ENCODE data around the gene HIVEP2. TPM values are rescaled to one million over a fixed set of nuclear protein-coding genes. Genes with fewer than 3 reads are reported as not detected.

HIVEP2 gene
- polyA plus RNA-seq, 3 donors from 2014 or later: 0.13 to 4.6 (median 1.5) TPM

DNA sequence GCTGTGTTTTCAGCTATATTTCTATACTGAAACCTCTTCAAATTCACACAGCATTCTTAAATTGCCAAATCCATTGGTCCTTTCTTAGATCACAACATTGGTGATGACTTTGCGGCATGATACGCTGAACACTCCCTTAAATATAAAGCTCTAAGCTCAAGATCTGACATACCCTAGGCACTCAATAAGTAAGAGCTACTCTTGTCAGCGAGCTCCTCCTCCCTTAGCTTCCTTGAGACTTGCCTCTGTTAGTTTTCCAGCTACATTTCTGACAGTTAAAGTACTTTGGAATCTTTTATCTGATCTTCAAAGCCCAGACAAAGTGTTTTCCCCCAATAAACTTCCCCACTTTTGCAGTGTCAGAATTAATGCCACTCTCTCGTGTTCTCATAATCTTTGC lies 117.0 kb downstream of the HIVEP2 start:
- DNase-seq: no peak
- H3K4me1 Mint-ChIP-seq: peaks cover 2 to 3% of the 10 kb centered on the region in 2 donors
- no peaks in the 10 kb centered on the region for H3K27me3 Mint-ChIP-seq (ENCODE audit: low read depth in 3 of 3)
- H3K4me3 Mint-ChIP-seq: no peak overlapping the region
- no peaks in the 10 kb centered on the region for H3K9me3 Mint-ChIP-seq
- H3K36me3 Mint-ChIP-seq: peaks cover 0 to 8% (median 6%) of the 10 kb centered on the region in 3 donors
- H3K27ac Mint-ChIP-seq: no peak overlapping the region

DNA sequence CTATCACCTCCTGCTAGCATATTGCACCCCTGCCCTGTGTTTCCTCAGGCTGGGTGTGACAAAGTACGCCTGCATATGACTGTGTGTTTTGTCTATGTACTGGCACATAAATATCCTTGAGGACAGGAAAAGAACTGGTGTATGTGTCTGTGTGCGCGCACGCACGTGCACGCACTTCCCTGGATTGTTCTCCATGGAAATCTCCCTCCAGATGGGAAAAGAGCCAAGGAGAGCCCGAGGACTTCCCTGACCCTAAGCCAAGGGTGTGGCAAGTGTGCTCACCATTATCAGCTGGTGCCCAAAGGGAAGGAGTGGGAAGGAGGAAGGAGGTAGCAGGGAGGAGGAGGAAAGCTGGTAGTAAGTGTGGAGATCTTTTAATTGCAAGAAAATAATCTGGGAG lies 117.6 kb downstream of the HIVEP2 start:
- DNase-seq: no peak
- Mint-ChIP-seq H3K27ac (no peak overlapping the region), H3K4me3 (no peak overlapping the region), H3K4me1 (peaks cover 9% of the 10 kb centered on the region in 2 donors), H3K27me3 (ENCODE audit: low read depth in 3 of 3) (no peaks in the 10 kb centered on the region), H3K9me3 (no peaks in the 10 kb centered on the region), H3K36me3 (peaks cover 0 to 12% (median 8%) of the 10 kb centered on the region in 3 donors)

DNA sequence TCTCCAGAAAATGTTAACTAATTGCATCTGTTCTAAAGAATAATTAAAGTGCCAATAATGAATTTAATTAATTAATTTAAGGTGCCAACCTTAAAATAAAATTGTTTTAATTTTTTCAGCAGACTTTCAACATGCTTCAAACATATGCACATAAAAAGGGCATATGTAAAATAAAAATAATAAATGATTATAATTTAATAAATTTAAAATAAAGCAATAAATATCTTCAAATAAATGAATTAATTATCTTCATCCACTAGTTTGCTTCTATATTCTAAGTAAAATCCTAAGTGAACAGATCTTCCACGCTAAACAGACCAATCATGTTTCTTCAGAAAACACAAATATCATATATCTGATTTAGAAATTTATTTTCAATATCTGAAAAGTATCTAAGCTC lies 119.2 kb downstream of the HIVEP2 start:
- H3K27me3 Mint-ChIP-seq (ENCODE audit: low read depth in 3 of 3): no peaks in the 10 kb centered on the region
- no peaks in the 10 kb centered on the region for H3K9me3 Mint-ChIP-seq
- H3K4me1 Mint-ChIP-seq: peaks cover 15 to 25% of the 10 kb centered on the region in 2 donors
- H3K27ac Mint-ChIP-seq: no peak overlapping the region
- DNase-seq: no peak
- peaks cover 0 to 12% (median 11%) of the 10 kb centered on the region in 3 donors for H3K36me3 Mint-ChIP-seq
- H3K4me3 Mint-ChIP-seq: no peak overlapping the region

GRCh38 chr6:142824426-142824825 lies 120.5 kb downstream of the HIVEP2 start:
- H3K9me3 Mint-ChIP-seq: no peaks in the 10 kb centered on the region
- no peak for DNase-seq
- H3K4me3 Mint-ChIP-seq: no peak overlapping the region
- H3K27me3 Mint-ChIP-seq (ENCODE audit: low read depth in 3 of 3): peaks cover 0 to 6% (median 3%) of the 10 kb centered on the region in 3 donors
- H3K27ac Mint-ChIP-seq: no peak overlapping the region
- H3K4me1 Mint-ChIP-seq: peaks cover 27 to 39% of the 10 kb centered on the region in 2 donors
- peaks cover 0 to 11% (median 10%) of the 10 kb centered on the region in 3 donors for H3K36me3 Mint-ChIP-seq

DNA sequence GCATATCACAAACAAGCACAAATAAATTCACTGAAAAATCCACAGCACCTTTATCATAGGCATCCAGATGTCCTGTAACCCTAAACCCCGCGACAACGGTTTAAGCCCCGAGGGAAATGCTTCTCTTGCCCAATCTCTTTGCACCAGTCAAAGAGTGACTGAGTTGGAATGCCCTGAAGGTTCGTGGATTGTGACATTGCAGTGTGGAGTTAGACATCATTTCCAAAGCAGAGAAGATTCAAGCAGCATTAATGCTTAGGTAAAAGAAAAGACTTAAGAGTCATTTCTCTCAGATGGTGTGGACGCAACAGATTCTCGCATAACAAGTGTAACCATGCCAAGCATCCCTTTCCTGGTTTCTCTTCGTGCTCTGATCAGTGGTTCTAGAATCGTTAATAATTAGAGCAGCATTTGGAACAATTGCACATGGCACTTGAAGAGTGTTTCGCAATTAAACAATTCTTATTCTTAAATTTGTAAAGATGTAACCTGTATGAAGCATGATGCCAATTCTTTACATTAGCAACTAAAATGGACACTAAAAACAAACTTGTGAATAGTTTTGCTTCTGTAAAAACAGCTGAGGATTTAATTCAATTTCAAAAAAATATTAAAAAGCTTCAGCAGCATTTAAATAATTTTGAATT lies 121.6 kb downstream of the HIVEP2 start:
- no peaks in the 10 kb centered on the region for H3K9me3 Mint-ChIP-seq
- no peak overlapping the region for H3K27ac Mint-ChIP-seq
- peaks cover 34 to 46% of the 10 kb centered on the region in 2 donors for H3K4me1 Mint-ChIP-seq
- no peak overlapping the region for H3K4me3 Mint-ChIP-seq
- DNase-seq: no peak
- H3K36me3 Mint-ChIP-seq: peaks cover 0 to 11% (median 3%) of the 10 kb centered on the region in 3 donors
- H3K27me3 Mint-ChIP-seq (ENCODE audit: low read depth in 3 of 3): peaks cover 0 to 6% (median 3%) of the 10 kb centered on the region in 3 donors

DNA sequence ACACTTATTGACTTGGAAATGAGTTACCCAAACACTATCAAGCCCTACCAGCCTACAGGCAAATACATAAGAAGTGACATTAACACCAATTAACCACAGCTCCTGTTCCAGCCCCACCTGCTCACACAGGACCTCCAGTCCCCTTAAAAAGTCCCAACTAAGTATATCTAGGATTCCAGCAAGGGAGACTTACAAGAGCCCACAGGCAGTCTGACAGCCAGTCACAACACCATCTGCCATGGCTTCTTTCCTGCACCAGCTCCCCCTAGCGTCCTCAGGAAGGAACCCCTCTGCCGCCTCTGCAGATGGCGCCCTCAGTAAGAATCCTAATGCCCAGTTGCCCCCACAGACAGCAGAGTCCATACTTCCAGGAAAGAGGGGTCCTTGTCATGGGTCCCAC lies 122.1 kb downstream of the HIVEP2 start:
- Mint-ChIP-seq H3K4me1 (peaks cover 34 to 46% of the 10 kb centered on the region in 2 donors), H3K27me3 (ENCODE audit: low read depth in 3 of 3) (peaks cover 0 to 6% (median 3%) of the 10 kb centered on the region in 3 donors), H3K36me3 (peaks cover 0 to 11% (median 3%) of the 10 kb centered on the region in 3 donors), H3K4me3 (no peak overlapping the region), H3K9me3 (no peaks in the 10 kb centered on the region), H3K27ac (peak overlapping the region in 2 of 6 donors; percentile 39 to 68)
- no peak for DNase-seq

- Mint-ChIP-seq H3K27me3 (ENCODE audit: low read depth in 3 of 3) (peaks cover 0 to 6% (median 3%) of the 10 kb centered on the region in 3 donors), H3K27ac (peak overlapping the region in 2 of 6 donors; percentile 39 to 68), H3K9me3 (no peaks in the 10 kb centered on the region), H3K4me3 (no peak overlapping the region), H3K36me3 (peaks cover 0 to 11% (median 3%) of the 10 kb centered on the region in 3 donors), H3K4me1 (peaks cover 34 to 50% of the 10 kb centered on the region in 2 donors)
- no peak for DNase-seq
Measured at GRCh38 chr6:142822383-142822782, 122.6 kb downstream of the HIVEP2 start.

GRCh38 chr6:142821860-142822259 lies 123.1 kb downstream of the HIVEP2 start:
- Mint-ChIP-seq H3K27ac (peak overlapping the region in 1 of 6 donors; percentile 39), H3K4me1 (peaks cover 34 to 52% of the 10 kb centered on the region in 2 donors), H3K36me3 (peaks cover 0 to 11% (median 3%) of the 10 kb centered on the region in 3 donors), H3K4me3 (no peak overlapping the region), H3K27me3 (ENCODE audit: low read depth in 3 of 3) (peaks cover 0 to 6% (median 3%) of the 10 kb centered on the region in 3 donors), H3K9me3 (no peaks in the 10 kb centered on the region)
- no peak for DNase-seq

DNA sequence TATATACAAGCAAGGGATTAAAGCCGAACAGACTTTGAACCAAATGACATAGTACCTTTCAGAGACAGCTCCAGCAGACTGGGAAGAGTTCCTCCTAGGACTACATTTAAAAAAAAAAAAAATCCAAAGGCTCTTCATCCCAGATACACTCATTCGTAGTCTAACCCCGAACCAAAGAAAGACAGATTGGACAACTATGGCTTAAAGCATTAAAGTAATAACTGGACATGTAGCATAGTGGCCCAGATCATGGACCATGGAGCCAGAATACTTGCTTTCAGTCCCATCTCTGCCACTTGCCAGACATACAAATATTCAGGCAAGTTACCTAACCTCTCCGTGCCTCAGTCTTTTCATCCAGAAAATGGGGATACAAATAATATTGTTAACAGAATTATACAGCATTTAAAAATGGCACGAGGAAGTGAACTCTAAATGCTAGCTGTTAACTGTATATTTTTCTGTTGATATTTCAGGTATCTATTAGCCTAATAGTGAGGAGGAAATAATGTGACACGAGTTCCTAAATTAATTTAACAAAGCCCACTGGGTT lies 123.7 kb downstream of the HIVEP2 start:
- peaks cover 0 to 11% (median 3%) of the 10 kb centered on the region in 3 donors for H3K36me3 Mint-ChIP-seq
- H3K4me3 Mint-ChIP-seq: no peak overlapping the region
- H3K27ac Mint-ChIP-seq: peak overlapping the region in 4 of 6 donors; percentile 61 to 94 (median 90)
- peaks cover 0 to 6% (median 3%) of the 10 kb centered on the region in 3 donors for H3K27me3 Mint-ChIP-seq (ENCODE audit: low read depth in 3 of 3)
- no peak for DNase-seq
- no peaks in the 10 kb centered on the region for H3K9me3 Mint-ChIP-seq
- H3K4me1 Mint-ChIP-seq: peaks cover 34 to 52% of the 10 kb centered on the region in 2 donors

GRCh38 chr6:142820338-142821051 lies 124.5 kb downstream of the HIVEP2 start:
- Mint-ChIP-seq H3K27me3 (ENCODE audit: low read depth in 3 of 3) (peaks cover 0 to 6% (median 3%) of the 10 kb centered on the region in 3 donors), H3K4me3 (peak overlapping the region; percentile 85 to 90 (median 87)), H3K36me3 (peaks cover 0 to 11% (median 3%) of the 10 kb centered on the region in 3 donors), H3K27ac (peak overlapping the region; percentile 82 to 95 (median 90)), H3K4me1 (peaks cover 34 to 52% of the 10 kb centered on the region in 2 donors), H3K9me3 (no peaks in the 10 kb centered on the region)
- DNase-seq: no peak

- H3K4me3 Mint-ChIP-seq: peak overlapping the region; percentile 85 to 90 (median 87)
- DNase-seq: peak; percentile 33 to 43 (median 38)
- H3K36me3 Mint-ChIP-seq: peaks cover 0 to 11% (median 3%) of the 10 kb centered on the region in 3 donors
Measured at GRCh38 chr6:142819603-142820337, 125.2 kb downstream of the HIVEP2 start.

DNA sequence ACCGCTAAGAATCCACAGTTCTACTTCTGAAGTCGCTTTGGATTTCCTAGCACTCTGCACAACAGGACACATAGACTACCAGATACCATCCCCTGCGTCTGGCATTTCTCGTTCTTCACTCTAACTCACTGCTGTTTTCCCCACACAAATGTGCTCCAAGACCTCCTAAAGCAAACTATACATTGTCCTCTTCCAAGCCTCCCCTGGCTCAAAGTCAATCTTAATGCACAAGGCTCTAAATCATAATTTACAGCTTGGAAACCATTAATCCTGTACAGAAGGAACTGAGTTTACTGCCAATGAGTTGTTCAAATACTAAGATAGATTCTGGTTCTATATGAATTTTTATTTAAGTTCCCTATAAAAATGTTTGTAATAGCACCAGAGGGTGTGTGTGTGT lies 128.5 kb downstream of the HIVEP2 start:
- Mint-ChIP-seq H3K27ac (peak overlapping the region in 1 of 6 donors; percentile 38), H3K36me3 (no peaks in the 10 kb centered on the region), H3K4me1 (peaks cover 27 to 41% of the 10 kb centered on the region in 2 donors), H3K27me3 (ENCODE audit: low read depth in 3 of 3) (peaks cover 0 to 6% (median 5%) of the 10 kb centered on the region in 3 donors), H3K4me3 (no peak overlapping the region), H3K9me3 (no peaks in the 10 kb centered on the region)
- DNase-seq: no peak

More at GRCh38 chr6:142819603-142820337, 125.2 kb downstream of the HIVEP2 start:
- peaks cover 36 to 52% of the 10 kb centered on the region in 2 donors for H3K4me1 Mint-ChIP-seq
- H3K27me3 Mint-ChIP-seq (ENCODE audit: low read depth in 3 of 3): peaks cover 0 to 6% (median 3%) of the 10 kb centered on the region in 3 donors
- H3K27ac Mint-ChIP-seq: peak overlapping the region; percentile 82 to 95 (median 90)
- no peaks in the 10 kb centered on the region for H3K9me3 Mint-ChIP-seq

GRCh38 chr6:142816031-142816430 lies 128.9 kb downstream of the HIVEP2 start:
- no peaks in the 10 kb centered on the region for H3K9me3 Mint-ChIP-seq
- no peak for DNase-seq
- H3K36me3 Mint-ChIP-seq: no peaks in the 10 kb centered on the region
- no peak overlapping the region for H3K27ac Mint-ChIP-seq
- no peak overlapping the region for H3K4me3 Mint-ChIP-seq
- H3K27me3 Mint-ChIP-seq (ENCODE audit: low read depth in 3 of 3): peaks cover 0 to 6% (median 5%) of the 10 kb centered on the region in 3 donors
- H3K4me1 Mint-ChIP-seq: peaks cover 29 to 41% of the 10 kb centered on the region in 2 donors
